Esophagus squamous epithelium (tissue), 5 donors: Measurements from ENCODE around the gene DYRK1A. TPM values are rescaled to one million over a fixed set of nuclear protein-coding genes. Genes with fewer than 3 reads are reported as not detected.

Experiments
- DNase-seq: peaks from one replicate; lab custom pipeline; 2025; lab: John Stamatoyannopoulos, UW
- H3K27ac ChIP-seq, 4 donors: fragments of 200-600 bp; sonication (generic); one replicate each; pipeline ENCODE4 v1.5.1; 2016 to 2019; ENCODE audit warnings: mild to moderate bottlenecking in 1 of 4
- H3K27me3 ChIP-seq, 4 donors: fragments of 200-600 bp; sonication (generic); 1 replicate in 3 of 4; 2 replicates in 1 of 4; pipeline versions ENCODE4 v1.5.1 to v1.6.0; 2017 to 2021; ENCODE audit warnings: antibody characterized with exemption in 1 of 4
- H3K36me3 ChIP-seq, 3 donors: fragments of 200-600 bp; sonication (generic); one replicate each; pipeline ENCODE4 v1.5.1; 2016 to 2019
- H3K4me1 ChIP-seq, 3 donors: fragments of 200-600 bp; sonication (generic); one replicate each; pipeline ENCODE4 v1.5.1; 2017 to 2019
- H3K4me3 ChIP-seq, 4 donors: fragments of 200-600 bp; sonication (generic); 1 replicate in 3 of 4; 2 replicates in 1 of 4; pipeline ENCODE4 v1.5.1; 2016 to 2019; ENCODE audit warnings: mild to moderate bottlenecking in 2 of 4, moderate library complexity in 1 of 4
- H3K9me3 ChIP-seq, 3 donors: fragments of 200-600 bp; sonication (generic); one replicate each; pipeline ENCODE4 v1.5.1; 2016 to 2019
- CTCF ChIP-seq, 6 experiments: fragments of 450-650 bp in 4 of 6; fragments of 200-600 bp in 2 of 6; sonication (generic) in 2 of 6; IDR thresholded peaks; one replicate each; pipeline ENCODE4 v1.5.1; 2016 to 2019; ENCODE audit warnings: antibody characterized with exemption in 6 of 6, mild to moderate bottlenecking in 4 of 6, moderate library complexity in 4 of 6
- POLR2A ChIP-seq, 4 donors: fragments of 450-650 bp; IDR thresholded peaks; one replicate each; pipeline ENCODE4 v1.6.1; 2017; ENCODE audit warnings: antibody characterized with exemption in 4 of 4, mild to moderate bottlenecking in 4 of 4, moderate library complexity in 3 of 4
- WGBS, 2 donors: methylation state at CpG; one replicate each; pipeline ENCODE4 v1.1.5; 2018; 5-methylcytosine and 5-hydroxymethylcytosine counted together
- intact Hi-C: fragments of 100-400 bp; cut with DNase I; formaldehyde crosslinking; loops from one replicate; pipeline ENCODE4 v1.15.0; 2022
- total RNA-seq, 4 donors: library from RNA; depleted of rRNA; stranded (reverse); fragments of >200 nt; gene quantifications; one replicate each; pipeline ENCODE4 v1.1.0, GENCODE V29; 2016
- donor health status: DM: yes; HTN: yes; CAD: no.

Gene DYRK1A
- total RNA-seq, 4 donors from 2014 or later: 37.8 to 61.0 (median 45.4) TPM

GRCh38 chr21:37369307-37369854 is 2.8 kb downstream of the DYRK1A start:
- no peak for TF ChIP-seq CTCF (IDR thresholded peaks at IDR 0.05)
- TF ChIP-seq POLR2A (IDR thresholded peaks at IDR 0.05): no peak
- Histone ChIP-seq H3K36me3 (no peaks in the 10 kb centered on the region), H3K27me3 (no peaks in the 10 kb centered on the region), H3K4me1 (peaks cover 12 to 73% (median 48%) of the 10 kb centered on the region in 3 donors), H3K27ac (peak overlapping the region; percentile 100), H3K9me3 (no peaks in the 10 kb centered on the region), H3K4me3 (peak overlapping the region in 3 of 4 donors; percentile 78 to 89 (median 81))
- WGBS, 2 donors: 21 to 22% methylated on average over 3 of the region's 3 CpGs
- intact Hi-C loops: no loop called here
- no peak for DNase-seq

GRCh38 chr21:37370152-37371040 is 3.8 kb downstream of the DYRK1A start:
- no peak for TF ChIP-seq CTCF (IDR thresholded peaks at IDR 0.05)
- TF ChIP-seq POLR2A (IDR thresholded peaks at IDR 0.05): no peak

GRCh38 chr21:37371041-37371397 is 4.4 kb downstream of the DYRK1A start:
- Histone ChIP-seq H3K27ac (peak overlapping the region in 2 of 4 donors; percentile 100), H3K9me3 (no peaks in the 10 kb centered on the region), H3K4me3 (peak overlapping the region in 1 of 4 donors; percentile 81), H3K4me1 (peaks cover 18 to 78% (median 58%) of the 10 kb centered on the region in 3 donors), H3K27me3 (no peaks in the 10 kb centered on the region), H3K36me3 (no peaks in the 10 kb centered on the region)
- WGBS, 2 donors: 51 to 57% methylated on average over 2 of the region's 2 CpGs
- no peak for DNase-seq
- intact Hi-C loops: no loop called here
- TF ChIP-seq CTCF (IDR thresholded peaks at IDR 0.05): no peak
- TF ChIP-seq POLR2A (IDR thresholded peaks at IDR 0.05): no peak

More at GRCh38 chr21:37370152-37371040, 3.8 kb downstream of the DYRK1A start:
- H3K27ac ChIP-seq: peak overlapping the region; percentile 56 to 100 (median 100)
- H3K9me3 ChIP-seq: no peaks in the 10 kb centered on the region
- H3K4me1 ChIP-seq: peaks cover 12 to 74% (median 52%) of the 10 kb centered on the region in 3 donors
- no peaks in the 10 kb centered on the region for H3K36me3 ChIP-seq
- H3K4me3 ChIP-seq: peak overlapping the region in 3 of 4 donors; percentile 20 to 81 (median 78)
- intact Hi-C loops: no loop called here
- 8 to 12% methylated on average over 8 of the region's 8 CpGs for WGBS, 2 donors
- no peaks in the 10 kb centered on the region for H3K27me3 ChIP-seq
- no peak for DNase-seq

- H3K4me1 ChIP-seq: peaks cover 19 to 90% (median 61%) of the 10 kb centered on the region in 3 donors
- no peaks in the 10 kb centered on the region for H3K36me3 ChIP-seq
- DNase-seq: no peak
- intact Hi-C loops: no loop called here
- no peak overlapping the region for H3K27ac ChIP-seq
- TF ChIP-seq CTCF (IDR thresholded peaks at IDR 0.05) (no peak), POLR2A (IDR thresholded peaks at IDR 0.05) (no peak)
- H3K4me3 ChIP-seq: no peak overlapping the region
- H3K27me3 ChIP-seq: no peaks in the 10 kb centered on the region
- no peaks in the 10 kb centered on the region for H3K9me3 ChIP-seq
- 89 to 94% methylated on average over 3 of the region's 3 CpGs for WGBS, 2 donors
Measured at GRCh38 chr21:37372127-37372731, 5.7 kb downstream of the DYRK1A start.
